HL-60 (cell line): ENCODE measurements around the gene LRRC74B.

Experiments used
- DNase-seq, 2 experiments: peaks; one replicate each; pipeline ENCODE4 v3.0.0-alpha.2; 2010 to 2020; ENCODE audit warnings: low read depth in 1 of 2, low spot score in 1 of 2
- H3K27ac ChIP-seq: fragments of 250-450 bp; sonication (Bioruptor Pico); replicated peaks from 2 replicates; pipeline ENCODE4 v1.5.1; 2020; ENCODE audit warnings: mild to moderate bottlenecking, moderate library complexity
- H3K27me3 ChIP-seq: fragments of 250-450 bp; sonication (Bioruptor Pico); 2 replicates; pipeline ENCODE4 v1.5.1; 2021; ENCODE audit warnings: mild to moderate bottlenecking, moderate library complexity; ENCODE audit not compliant: insufficient read depth, poor library complexity, severe bottlenecking
- H3K4me3 ChIP-seq: replicated peaks from 2 replicates; pipeline ENCODE4 v1.5.1; 2011; ENCODE audit warnings: mild to moderate bottlenecking, control low read depth, low read length; ENCODE audit not compliant: insufficient read depth
- GABPA ChIP-seq: IDR thresholded peaks from 2 replicates; pipeline ENCODE4 v1.6.1; 2012; ENCODE audit warnings: low read depth
- POLR2AphosphoS5 ChIP-seq: IDR thresholded peaks from 2 replicates; pipeline ENCODE4 v1.6.1; 2012; ENCODE audit warnings: low read depth
- SPI1 ChIP-seq: IDR thresholded peaks from 2 replicates; pipeline ENCODE4 v1.6.1; 2012; ENCODE audit warnings: low read depth, mild to moderate bottlenecking, borderline replicate concordance
- long read RNA-seq: library from polyadenylated mRNA; unstranded; transcript quantifications from one replicate; pipeline ENCODE4 v2.0.0, GENCODE V29; 2020
- TF ChIP-seq, protein P1 (sequence below): IDR thresholded peaks from 2 replicates; pipeline ENCODE4 v1.6.1; 2012; ENCODE audit warnings: low read depth; ENCODE audit not compliant: insufficient replicate concordance
- TF ChIP-seq, protein P2 (sequence below): IDR thresholded peaks from one replicate; pipeline ENCODE4 v1.5.1; 2011; ENCODE audit warnings: low read length, control low read depth, inconsistent platforms; ENCODE audit not compliant: insufficient read depth

Gene LRRC74B, protein sequence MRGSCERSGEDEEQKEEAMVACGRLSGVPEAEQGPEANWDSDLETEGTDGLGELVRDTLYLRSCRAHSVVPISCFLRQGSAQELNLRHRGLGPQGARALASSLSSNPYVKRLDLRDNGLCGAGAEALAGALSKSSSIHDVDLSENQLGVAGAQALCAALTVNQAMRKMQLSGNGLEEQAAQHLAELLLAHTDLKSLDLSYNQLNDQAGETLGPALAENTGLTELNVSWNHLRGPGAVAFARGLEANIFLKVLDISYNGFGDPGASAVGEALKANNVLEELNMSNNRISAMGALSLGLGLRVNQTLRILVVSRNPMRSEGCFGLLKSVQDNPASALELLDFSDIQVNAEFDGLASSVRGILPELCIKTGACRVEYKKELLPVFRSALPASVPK
- long read RNA-seq: 0 reads

DNA sequence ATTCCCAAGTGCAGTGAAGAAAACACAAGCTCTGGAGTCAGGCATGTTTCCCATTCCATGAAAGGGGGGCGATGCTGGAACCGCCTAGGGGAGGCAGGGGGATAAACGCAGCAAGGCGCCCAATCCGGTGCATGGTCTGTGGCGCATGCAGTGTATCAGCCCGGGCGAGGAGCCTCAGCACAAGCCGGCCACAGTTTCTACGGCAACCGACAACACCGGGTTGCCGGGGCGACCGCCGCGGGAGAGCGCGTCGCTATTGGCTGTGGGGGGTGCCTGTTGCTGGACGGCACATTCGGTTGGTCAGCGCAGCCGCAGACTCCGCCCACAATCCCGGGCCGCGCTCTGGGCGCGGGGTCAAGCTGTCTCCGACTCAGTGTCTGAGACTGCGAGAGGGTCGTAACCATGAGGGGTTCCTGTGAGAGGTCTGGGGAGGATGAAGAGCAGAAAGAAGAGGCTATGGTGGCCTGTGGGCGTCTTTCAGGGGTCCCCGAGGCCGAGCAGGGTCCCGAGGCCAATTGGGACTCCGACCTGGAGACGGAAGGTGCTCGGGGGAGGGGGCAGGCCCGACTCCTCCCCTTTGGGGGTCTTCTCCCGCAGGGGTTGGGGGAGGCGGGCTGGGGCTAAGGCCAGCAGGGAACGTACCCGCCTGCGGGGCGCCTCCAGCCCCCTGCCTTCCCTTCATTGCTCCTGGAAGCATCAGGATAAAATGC, at the start of gene LRRC74B:
Gene LRRC74B, plus strand, starts transcription at position 362 of the 710 bp plus-strand sequence. Its CDS starts 41 bp downstream, at position 403.
- no peak within 1 kb of the TSS; the same call in 1 of the 2 replicates for H3K4me3 ChIP-seq
- TF ChIP-seq SPI1 (no peak), GABPA (no peak), POLR2AphosphoS5 (no peak)
- TF ChIP-seq, protein P1, sequence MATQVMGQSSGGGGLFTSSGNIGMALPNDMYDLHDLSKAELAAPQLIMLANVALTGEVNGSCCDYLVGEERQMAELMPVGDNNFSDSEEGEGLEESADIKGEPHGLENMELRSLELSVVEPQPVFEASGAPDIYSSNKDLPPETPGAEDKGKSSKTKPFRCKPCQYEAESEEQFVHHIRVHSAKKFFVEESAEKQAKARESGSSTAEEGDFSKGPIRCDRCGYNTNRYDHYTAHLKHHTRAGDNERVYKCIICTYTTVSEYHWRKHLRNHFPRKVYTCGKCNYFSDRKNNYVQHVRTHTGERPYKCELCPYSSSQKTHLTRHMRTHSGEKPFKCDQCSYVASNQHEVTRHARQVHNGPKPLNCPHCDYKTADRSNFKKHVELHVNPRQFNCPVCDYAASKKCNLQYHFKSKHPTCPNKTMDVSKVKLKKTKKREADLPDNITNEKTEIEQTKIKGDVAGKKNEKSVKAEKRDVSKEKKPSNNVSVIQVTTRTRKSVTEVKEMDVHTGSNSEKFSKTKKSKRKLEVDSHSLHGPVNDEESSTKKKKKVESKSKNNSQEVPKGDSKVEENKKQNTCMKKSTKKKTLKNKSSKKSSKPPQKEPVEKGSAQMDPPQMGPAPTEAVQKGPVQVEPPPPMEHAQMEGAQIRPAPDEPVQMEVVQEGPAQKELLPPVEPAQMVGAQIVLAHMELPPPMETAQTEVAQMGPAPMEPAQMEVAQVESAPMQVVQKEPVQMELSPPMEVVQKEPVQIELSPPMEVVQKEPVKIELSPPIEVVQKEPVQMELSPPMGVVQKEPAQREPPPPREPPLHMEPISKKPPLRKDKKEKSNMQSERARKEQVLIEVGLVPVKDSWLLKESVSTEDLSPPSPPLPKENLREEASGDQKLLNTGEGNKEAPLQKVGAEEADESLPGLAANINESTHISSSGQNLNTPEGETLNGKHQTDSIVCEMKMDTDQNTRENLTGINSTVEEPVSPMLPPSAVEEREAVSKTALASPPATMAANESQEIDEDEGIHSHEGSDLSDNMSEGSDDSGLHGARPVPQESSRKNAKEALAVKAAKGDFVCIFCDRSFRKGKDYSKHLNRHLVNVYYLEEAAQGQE: no peak
- TF ChIP-seq, protein P2, sequence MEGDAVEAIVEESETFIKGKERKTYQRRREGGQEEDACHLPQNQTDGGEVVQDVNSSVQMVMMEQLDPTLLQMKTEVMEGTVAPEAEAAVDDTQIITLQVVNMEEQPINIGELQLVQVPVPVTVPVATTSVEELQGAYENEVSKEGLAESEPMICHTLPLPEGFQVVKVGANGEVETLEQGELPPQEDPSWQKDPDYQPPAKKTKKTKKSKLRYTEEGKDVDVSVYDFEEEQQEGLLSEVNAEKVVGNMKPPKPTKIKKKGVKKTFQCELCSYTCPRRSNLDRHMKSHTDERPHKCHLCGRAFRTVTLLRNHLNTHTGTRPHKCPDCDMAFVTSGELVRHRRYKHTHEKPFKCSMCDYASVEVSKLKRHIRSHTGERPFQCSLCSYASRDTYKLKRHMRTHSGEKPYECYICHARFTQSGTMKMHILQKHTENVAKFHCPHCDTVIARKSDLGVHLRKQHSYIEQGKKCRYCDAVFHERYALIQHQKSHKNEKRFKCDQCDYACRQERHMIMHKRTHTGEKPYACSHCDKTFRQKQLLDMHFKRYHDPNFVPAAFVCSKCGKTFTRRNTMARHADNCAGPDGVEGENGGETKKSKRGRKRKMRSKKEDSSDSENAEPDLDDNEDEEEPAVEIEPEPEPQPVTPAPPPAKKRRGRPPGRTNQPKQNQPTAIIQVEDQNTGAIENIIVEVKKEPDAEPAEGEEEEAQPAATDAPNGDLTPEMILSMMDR: no peak
- DNase-seq: peak; percentile 42 to 52
- no peak within 1 kb of the TSS for H3K27ac ChIP-seq
- peaks cover 9% of the 10 kb centered on the region for H3K27me3 ChIP-seq

DNA sequence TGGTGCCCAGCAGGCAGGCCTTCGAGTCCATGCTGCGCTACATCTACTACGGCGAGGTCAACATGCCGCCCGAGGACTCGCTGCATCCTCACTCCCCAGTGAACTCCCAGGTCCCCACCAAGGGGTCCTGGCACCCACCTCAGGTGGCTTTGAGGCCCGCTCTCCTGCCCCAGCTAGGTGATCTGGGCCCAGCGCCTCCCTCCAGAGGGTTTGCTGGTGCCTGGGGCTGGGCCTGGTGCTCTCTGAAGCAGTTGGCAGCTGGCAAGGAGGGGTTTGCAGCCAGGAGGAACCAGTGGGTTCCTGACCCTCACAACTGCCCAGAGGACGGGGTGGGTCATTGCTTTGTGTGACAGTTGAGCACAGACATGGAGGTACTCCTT, 49.7 kb upstream of the LRRC74B start:
- DNase-seq: no peak
- Histone ChIP-seq H3K27me3 (no peaks in the 10 kb centered on the region), H3K27ac (no peak overlapping the region), H3K4me3 (no peak overlapping the region)
- no peak for TF ChIP-seq SPI1
- no peak for TF ChIP-seq GABPA
- TF ChIP-seq, protein P1: no peak
- TF ChIP-seq POLR2AphosphoS5: no peak
- TF ChIP-seq, protein P2: no peak

DNA sequence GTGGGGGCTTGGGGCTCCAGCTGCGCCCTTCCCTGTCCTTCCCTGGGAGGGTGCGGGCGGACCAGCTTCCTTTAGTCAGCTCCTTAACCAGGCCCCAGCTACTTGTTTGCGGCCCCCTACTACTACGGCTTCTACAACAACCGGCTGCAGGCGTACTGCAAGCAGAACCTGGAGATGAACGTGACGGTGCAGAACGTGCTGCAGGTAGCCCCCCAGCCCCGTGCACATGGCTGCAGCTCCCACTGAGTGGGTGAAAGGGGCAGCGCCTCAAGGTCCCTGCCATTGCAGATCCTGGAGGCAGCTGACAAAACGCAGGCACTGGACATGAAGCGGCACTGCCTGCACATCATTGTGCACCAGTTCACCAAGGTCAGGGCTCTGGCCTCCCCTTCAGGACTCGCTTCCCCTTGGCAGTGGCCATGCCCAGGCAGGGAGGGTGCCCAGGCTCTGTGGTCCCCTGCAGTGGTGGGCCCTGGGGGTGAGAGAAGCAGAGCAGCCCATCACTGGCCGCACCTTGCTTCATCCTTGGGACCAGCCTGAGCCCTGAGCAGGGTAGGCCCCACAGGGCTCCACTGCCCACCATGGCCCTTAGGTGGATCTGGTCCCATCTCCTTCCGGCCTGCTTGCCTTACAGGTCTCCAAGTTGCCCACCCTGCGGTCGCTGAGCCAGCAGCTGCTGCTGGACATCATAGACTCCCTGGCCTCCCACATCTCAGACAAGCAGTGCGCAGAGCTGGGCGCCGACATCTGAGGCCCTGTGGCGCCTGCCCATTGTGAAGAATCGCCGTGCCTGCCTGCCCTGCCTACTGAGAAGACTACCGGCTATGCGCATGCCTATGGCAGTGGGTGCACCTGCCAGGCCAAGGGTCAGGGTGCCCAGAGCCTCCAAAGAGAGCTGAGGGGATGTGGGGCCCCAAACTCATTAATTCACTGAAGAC, 48.9 kb upstream of the LRRC74B start:
- no peak for DNase-seq
- no peak overlapping the region for H3K4me3 ChIP-seq
- no peak overlapping the region for H3K27ac ChIP-seq
- no peaks in the 10 kb centered on the region for H3K27me3 ChIP-seq
- TF ChIP-seq POLR2AphosphoS5: no peak
- TF ChIP-seq GABPA: no peak
- TF ChIP-seq, protein P1: no peak
- TF ChIP-seq, protein P2: no peak
- TF ChIP-seq SPI1: no peak
